Measurements from ENCODE around the gene SMIM10L2A.
"Not testable (repeated sequence)": the region's sequence is repeated elsewhere in the genome, so short reads cannot be mapped to it uniquely, and the experiment has no call there.

Gene SMIM10L2A

GRCh38 chrX:135423173-135423864, 1.6 kb downstream of the SMIM10L2A start:
- DNase-seq (ENCODE audit: low read depth), result not testable (repeated sequence)

- no peak for DNase-seq (ENCODE audit: low read depth)
Observed at GRCh38 chrX:135424469-135424868, 2.7 kb downstream of the SMIM10L2A start.

GRCh38 chrX:135425026-135425965, 3.6 kb downstream of the SMIM10L2A start:
- no peak for DNase-seq (ENCODE audit: low read depth)

GRCh38 chrX:135429429-135429828, 7.7 kb downstream of the SMIM10L2A start:
- no peak for DNase-seq (ENCODE audit: low read depth)

- no peak for DNase-seq (ENCODE audit: low read depth)
Observed at GRCh38 chrX:135431886-135432285, 10.1 kb downstream of the SMIM10L2A start.

GRCh38 chrX:135432453-135432852, 10.7 kb downstream of the SMIM10L2A start:
- no peak for DNase-seq (ENCODE audit: low read depth)

- DNase-seq (ENCODE audit: low read depth), result no peak
Observed at GRCh38 chrX:135432881-135433521, 11.3 kb downstream of the SMIM10L2A start.

GRCh38 chrX:135433531-135434257, 11.9 kb downstream of the SMIM10L2A start:
- DNase-seq (ENCODE audit: low read depth), result no peak

- DNase-seq (ENCODE audit: low read depth), result no peak
Observed at GRCh38 chrX:135434258-135435138, 12.8 kb downstream of the SMIM10L2A start.

GRCh38 chrX:135435139-135435922, 13.6 kb downstream of the SMIM10L2A start:
- DNase-seq (ENCODE audit: low read depth), result no peak

- DNase-seq (ENCODE audit: low read depth), result no peak
Observed at GRCh38 chrX:135435933-135436332, 14.2 kb downstream of the SMIM10L2A start.

- DNase-seq (ENCODE audit: low read depth), result no peak
Observed at GRCh38 chrX:135436456-135436855, 14.7 kb downstream of the SMIM10L2A start.

GRCh38 chrX:135436966-135437866, 15.5 kb downstream of the SMIM10L2A start:
- no peak for DNase-seq (ENCODE audit: low read depth)

GRCh38 chrX:135437867-135438733, 16.4 kb downstream of the SMIM10L2A start:
- no peak for DNase-seq (ENCODE audit: low read depth)

- DNase-seq (ENCODE audit: low read depth), result no peak
Observed at GRCh38 chrX:135438734-135439043, 16.9 kb downstream of the SMIM10L2A start.

GRCh38 chrX:135449637-135450550, 28.1 kb downstream of the SMIM10L2A start:
- no peak for DNase-seq (ENCODE audit: low read depth)

- no peak for DNase-seq (ENCODE audit: low read depth)
Observed at GRCh38 chrX:135453381-135453780, 31.6 kb downstream of the SMIM10L2A start.
